Suppressor macrophage (primary cell): ENCODE measurements around the gene MAP4K2.
A peak's percentile ranks its signal among the peaks of the same experiment; 100 is the strongest.

Experiments used
- DNase-seq, 4 experiments: peaks; one replicate each; pipeline ENCODE4 v3.0.0-alpha.2; 2020 to 2022

Gene MAP4K2

DNA sequence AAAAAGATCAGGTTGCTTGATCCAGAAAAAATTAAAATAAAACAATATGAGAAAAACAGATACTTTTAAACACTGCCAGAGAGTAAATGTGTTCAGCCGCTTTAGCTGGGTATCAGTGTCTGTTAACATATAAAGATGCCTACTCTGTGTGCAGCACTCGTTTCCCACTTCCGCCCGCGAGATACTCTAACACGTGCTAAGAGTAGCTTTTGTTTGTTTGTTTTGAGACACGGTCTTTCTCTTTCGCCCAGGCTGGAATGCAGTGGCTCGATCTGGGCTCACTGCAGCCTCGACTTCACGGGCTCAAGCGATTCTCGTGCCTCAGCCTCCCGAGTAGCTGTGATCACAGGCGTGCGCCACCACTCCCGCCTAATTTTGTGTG, 7.9 kb upstream of the MAP4K2 start:
- DNase-seq, result peak in 3 of 4 experiments; percentile 17 to 27 (median 19)

DNA sequence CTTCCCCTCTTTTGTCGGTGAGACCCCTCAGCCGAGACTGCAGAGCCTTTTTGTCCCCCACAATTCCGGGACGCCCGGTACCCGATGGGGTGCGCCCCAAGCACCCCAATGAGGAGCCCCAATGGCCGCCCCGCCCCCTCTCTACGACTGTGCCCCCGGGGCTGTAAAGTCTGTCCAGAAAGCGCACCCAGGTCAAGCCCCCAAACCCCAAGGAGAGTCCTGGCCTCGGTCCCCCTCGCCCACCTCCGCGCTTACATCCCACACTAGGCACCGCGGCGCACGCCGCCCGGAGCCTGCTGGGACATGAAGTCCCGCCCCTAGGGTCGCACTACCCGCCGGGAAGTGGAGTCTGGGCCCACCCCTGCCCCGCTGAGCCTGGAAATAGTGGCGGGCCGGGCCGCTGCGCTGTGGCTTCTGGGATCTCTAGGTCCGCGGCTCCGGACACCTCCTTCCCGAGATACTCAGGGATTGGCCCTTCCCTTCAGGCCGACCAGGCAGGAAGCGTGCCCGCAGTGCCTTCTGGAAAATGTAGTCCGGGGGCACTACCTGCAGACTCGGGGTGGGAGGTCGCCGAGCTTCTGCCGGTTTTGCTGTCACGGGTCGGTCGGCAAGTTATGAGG, 7.4 kb upstream of the MAP4K2 start, which contains the start of gene MEN1:
MEN1 (minus strand) TSS at position 281 of the 620 bp plus-strand sequence. CDS start 442 bp downstream, outside the sequence.
- DNase-seq, result peak; percentile 95 to 97 (median 96)

DNA sequence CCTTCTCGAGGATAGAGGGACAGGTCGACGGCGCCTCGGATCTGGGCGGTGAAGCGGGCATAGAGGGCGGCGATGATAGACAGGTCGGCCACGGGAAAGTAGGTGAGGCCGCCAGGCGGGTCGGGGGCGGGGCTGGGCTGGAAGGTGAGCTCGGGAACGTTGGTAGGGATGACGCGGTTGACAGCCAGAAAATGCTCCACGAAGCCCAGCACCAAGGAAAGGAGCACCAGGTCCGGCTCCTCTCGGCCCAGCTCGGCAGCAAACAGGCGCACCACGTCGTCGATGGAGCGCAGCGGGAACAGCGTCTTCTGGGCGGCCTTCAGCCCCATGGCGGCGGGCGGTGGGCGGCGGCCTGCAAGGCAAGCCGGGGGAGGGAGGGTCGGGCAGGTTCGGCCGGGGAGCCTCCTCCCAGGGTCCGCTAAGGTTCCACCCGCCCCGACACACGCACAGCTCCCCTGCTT, 6.8 kb upstream of the MAP4K2 start:
- DNase-seq, result peak in 2 of 4 experiments; percentile 22 to 48

DNA sequence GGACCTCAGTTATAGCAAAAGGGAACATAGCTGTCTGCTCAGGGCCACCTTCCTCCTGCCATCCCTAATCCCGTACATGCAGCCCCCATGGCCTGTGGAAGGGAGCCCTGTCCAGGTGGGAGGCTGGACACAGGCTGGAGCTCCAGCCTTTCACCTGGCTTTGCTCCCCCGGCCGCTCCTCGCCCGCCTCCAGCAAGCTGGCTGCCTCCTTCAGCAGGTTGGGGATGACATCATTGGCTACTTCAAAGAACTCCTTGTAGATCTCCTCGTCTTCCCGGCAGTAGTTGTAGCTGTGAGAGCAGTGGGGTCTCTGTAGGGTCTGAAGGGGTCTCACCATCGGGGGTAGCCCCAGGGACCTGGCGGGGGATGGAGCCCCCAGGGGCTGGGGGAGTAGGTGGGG, 2.5 kb upstream of the MAP4K2 start:
- DNase-seq, result no peak

DNA sequence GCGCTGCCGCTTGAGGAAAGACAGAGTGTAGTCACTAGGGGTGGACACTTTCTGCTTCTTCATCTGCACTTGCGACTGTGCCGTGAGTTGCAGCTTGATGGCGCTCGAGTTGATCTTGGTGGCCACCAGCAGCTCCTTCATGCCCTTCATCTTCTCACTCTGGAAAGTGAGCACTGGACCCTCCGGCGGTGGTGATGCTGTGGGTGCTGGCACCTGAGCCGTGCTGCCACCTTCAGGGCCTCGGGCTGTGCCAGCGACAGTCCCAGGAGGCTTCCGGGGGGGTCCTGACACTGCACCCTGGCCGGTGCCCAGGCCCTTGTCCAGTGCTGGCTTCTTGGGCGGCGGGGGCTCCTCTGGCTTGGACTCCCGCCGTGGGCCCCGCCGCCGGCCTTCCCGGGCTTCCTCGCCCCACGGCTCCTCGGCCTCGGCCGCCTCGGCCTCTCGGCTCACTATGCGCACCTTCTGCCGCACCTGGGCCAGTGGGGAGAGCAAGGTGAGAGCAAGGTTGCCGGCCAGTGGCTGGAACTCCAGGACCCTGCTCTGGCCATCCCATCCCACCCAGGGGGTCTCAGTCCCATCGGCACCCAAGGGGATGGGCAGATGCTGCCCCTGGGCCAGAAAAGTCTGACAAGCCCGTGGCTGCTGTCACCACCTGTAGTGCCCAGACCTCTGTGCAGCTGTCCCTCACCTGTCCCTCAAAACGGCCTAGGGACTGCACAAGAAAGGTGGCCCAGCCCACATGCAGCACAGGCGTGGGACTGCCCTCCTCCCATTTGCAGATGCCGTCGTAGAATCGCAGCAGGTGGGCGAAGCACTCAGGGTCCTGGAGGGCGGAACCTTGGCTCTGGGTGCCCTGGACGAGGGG, 1.6 kb upstream of the MAP4K2 start:
- DNase-seq, result no peak

DNA sequence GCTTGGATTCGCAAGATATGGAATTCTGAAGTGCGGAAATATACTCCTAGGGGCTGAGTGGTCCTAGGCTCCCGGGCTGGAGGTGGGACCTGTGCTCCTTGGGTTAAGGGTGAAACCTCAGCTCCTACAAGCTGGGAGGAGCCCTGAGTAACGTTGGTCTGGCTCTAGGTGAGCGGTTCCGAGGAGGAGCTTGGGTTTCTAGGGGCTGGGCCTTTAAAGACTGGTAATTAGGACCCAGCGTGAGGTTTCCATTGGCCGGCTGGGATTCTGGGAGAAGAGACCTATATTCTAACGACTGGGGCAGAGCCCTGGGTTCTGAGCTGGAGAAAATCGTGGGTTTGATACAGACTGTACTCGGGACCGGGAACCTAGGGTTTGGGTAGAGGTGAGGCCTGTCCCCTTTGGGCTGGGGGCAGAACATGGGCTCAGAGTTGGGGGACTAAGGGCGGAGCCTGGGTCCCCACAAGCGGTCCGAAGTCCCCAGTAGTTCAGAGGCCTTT, 882 bp upstream of the MAP4K2 start:
- no peak for DNase-seq

DNA sequence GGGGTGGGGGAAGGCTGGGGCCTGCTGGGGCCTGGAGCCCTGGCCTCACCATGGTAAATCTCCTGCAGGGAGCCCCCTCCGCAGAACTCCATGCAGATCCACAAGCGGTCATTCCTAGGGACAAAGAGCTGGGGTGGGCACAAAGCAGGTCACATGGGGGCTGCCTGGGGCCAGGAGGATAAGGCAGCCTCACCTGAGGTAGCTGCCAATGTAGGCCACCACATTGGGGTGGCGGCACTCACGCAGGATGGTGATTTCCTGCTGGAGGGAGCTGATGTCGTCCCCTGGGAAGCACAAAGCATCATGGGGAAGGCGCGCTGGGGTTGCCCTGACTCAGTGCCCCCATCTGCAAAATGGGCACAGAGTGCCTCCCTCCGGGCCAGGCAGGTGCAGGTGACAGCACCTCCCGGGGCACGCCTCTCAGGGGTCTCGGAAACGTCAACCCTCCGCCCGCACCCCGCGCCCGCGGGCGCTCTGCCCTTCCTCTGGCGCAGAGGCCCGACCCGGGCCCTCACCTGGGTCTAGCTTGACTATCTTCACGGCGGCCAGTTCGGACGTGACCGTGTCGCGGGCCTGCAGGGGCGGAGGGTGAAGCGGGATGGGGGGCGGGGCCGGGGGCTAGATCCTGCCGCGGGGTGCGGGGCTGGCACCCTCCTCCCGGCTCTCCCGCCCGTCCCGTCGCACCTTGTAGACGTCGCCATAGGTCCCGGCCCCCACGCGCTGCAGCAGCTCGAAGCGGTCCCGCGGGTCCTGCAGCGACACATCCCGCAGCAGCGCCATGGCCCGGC, 450 bp downstream of the MAP4K2 start:
- DNase-seq, result peak in 1 of 4 experiments; percentile 23

DNA sequence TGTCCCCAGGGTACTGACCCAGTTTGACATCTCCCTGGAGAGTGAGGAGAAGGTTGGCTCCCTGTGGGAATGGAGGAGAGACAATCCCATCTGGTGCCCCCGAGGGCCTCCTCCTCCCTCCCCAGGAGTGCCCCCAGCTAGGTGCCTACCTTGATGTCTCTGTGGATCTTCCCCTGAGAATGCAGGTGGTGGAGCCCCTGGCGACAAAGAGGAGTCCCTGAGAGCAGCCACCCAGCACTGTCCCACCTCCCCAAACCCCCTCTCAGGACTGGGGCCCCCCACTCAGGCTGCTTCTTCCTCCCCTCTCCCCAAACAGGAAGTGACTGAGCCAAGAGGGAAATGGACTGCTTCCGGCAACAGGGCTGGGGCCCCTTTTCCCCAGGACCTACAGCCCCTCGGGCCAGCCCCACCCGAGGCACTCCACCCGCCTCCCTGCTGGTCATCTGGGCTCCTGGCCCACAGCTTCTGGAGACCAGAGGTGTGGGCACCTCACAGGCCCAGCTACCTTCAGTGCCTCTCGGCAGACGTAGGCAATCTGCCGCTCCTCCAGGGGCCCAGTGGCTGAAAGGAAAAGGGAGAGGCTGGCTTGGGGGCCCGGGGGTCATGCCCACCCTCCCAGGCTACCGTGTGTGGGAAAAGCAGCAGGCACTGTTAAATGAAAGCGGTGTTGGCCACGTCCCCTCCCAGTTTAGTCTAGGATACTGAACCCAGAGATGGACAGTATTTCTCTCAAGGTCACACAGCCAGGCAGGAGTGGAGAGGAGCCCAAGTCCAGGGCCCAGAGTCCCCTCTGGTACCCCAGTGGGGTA, 1.2 kb downstream of the MAP4K2 start:
- peak in 2 of 4 experiments; percentile 17 to 37 for DNase-seq

DNA sequence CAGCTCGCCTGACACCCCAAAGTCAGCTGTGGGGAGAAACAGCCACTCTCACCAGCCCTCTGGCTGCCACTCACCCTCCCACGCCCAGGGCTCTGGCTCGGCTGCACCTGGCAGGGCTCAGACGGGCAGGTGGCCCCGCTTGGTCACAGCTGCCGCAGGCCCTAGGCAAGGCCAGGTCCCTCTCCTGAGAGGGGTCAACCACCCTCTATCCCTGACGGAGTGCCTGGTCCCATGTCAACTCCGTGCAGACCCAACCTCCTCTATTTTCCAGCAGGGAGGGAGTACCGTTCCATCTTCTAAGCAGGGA, 1.9 kb downstream of the MAP4K2 start:
- no peak for DNase-seq

DNA sequence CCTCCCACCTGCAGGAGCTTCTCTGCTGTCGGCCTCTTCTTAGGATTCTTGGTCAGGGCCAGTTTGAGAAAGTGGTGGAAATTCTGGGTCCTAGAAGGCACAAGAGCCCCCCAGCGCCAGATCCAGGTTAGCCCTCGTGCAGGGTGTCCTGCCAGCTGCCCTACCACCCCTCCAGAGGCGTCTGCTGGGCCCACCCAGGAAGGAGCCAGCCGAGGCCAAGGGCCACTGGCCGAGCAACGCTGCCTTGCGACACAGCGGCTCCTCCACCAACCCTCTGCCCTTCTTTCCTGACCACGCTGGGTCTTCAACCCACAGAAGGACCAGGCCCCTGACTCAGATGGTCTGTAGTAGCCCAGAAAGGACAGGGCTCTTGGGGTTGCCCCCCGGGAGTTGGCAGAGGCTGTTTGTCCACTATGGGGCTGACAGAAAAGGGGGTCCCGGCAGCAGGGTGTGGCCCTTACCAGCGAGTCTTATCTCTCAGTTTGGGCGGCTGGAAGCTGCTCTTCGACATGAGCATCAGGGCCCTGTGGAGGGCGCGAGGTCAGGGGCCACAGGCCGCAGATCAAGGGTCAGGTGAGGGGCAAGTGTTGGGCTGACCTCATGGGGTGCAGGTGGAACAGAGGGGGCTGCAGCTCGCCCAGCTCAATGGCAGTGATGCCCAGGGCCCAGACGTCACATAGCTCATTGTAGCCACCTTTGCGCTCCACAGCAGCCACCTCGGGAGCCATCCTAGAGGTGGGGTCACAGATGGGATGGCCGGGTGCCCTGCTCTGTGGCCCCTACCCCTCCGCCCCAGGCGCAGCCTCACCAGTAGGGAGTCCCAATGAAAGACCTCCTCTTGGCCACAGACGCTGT, 2.5 kb downstream of the MAP4K2 start:
- no peak for DNase-seq

DNA sequence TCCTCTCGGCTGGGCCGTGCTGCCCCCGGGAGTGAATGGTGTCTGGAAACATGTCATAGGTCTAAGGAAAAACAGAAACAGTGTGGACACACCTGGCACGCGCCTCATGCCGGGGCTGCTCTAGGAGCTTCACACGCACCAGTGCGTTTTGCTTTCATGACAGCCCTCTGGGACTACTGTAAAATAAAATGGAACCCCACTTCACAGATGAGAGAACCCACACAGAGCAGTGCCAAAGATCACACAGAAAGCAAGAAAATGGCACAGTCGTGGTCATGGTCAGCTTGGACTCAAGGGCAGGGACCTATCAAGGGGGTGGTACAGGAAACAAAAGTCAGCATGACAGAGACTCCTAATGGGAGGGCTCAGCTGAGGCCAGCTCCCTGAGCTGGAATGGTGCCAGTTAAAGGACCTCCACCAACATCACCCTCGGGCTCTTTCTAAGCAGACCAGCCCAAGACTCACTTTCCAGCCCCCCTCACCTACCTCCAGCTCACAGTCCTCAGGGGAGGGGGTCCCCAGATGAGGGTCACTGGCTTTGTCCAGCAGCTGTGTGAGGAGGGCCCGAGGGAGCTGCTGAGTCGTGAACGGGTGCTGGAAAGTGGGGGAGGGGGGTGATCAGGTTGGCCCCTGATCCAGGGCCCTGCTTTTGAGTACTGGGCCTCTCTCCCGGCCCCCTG, 3.3 kb downstream of the MAP4K2 start:
- DNase-seq, result no peak

DNA sequence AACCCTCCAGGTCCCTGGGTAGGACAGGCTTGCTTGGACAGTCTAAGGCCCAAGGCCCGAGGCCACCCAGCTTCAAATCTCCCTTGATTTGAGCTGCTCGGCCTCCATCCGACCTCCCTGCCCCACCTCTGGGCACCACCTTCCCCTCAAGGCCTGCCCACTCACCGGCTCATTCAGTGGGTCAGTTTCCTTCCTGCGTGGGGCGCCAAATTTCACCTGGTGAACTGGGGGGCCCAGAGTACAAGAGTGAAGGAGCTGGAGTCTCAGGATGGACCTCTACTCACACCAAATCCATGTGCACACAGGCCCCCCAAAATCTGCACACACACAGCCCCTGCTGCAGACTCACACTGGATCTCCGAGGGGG, 3.8 kb downstream of the MAP4K2 start:
- no peak for DNase-seq

DNA sequence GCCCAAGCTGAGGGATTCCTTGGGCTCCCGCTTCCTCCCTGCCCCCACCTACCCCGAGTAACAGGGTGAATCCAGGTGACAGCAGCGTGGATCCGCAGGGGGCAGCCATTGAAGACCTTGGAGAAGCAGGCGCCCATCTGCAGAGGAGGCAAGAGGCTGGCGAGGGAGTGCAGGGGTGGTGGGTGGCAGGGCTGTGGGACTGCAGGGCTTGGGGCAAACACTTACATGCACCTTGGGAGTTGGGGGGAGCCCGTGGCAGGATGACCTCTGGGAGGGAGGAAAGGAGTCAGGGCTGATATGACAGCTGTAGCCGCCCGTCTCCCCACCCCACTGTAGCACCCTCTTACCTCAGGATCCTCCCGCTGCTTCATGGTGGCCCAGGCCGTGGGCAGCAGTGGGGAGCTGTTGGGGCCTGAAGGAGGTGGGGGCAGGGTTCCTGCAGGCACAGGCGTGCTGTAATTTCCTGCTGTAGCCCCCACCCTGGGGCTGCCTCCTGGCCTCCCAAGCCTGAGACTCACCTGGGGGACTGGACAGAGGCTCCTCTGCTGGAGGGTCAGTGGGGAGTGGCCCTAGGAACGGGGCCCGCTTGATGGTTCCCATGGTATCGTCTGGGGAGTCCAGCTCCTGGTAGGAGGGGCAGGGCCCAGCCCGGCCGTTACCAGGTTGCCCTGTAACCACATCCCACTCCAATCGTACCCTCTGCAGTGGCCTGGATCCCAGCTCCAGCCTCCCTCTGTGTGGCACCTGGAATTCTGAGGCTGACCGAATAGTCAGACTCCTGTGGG, 6.1 kb downstream of the MAP4K2 start:
- no peak for DNase-seq

DNA sequence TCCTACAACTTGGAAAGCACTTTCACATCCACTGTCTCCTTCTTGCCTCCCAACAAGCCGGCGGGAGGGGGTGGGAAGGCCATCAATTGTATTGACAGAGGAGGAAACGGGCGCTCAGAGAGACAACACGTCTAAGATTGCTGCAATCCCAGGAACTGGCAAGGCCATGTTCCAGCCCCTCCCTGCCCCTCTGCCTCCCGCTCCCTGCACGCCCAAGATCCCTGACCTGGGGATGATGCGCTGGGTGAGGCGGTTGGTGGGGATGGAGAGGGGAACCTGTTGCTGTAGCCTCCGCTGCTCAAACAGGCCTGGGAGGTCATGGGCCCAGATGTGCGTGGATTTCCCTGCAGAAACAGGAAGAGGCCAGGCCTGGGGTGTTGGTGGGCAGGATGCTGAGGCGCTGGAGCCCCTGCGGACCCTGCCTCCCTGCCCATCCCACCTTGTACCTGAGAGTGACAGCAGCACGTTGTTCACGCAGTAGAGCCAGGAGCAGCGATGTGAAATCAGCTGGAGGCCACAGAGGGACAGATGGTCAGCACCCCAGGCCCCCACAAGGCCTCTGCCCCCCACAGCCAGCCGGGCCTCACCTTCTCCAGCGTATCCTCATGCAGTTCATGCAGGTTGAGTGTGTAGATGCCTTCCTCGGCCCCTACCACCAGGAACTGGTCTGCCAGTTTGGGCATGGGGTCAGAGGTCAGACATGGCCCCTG, 6.8 kb downstream of the MAP4K2 start:
- DNase-seq, result no peak

DNA sequence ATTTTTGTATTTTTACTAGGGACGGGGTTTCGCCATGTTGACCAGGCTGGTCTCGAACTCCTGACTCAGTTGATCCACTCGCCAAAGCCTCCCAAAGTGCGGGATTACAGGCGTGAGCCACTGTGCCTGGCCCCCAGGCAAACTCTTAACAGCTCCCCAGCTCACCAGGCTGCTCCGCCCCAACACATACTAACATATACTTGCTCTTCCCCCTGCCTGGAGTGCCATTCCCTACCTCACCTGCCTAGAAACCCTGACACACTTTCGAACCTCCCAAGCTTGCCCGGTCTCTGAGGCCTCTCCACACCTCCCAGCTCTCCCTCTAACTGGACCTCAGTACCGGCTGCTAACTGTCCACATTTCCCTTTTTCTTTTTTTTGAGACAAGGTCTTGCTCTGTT, 8.5 kb downstream of the MAP4K2 start:
- no peak for DNase-seq

DNA sequence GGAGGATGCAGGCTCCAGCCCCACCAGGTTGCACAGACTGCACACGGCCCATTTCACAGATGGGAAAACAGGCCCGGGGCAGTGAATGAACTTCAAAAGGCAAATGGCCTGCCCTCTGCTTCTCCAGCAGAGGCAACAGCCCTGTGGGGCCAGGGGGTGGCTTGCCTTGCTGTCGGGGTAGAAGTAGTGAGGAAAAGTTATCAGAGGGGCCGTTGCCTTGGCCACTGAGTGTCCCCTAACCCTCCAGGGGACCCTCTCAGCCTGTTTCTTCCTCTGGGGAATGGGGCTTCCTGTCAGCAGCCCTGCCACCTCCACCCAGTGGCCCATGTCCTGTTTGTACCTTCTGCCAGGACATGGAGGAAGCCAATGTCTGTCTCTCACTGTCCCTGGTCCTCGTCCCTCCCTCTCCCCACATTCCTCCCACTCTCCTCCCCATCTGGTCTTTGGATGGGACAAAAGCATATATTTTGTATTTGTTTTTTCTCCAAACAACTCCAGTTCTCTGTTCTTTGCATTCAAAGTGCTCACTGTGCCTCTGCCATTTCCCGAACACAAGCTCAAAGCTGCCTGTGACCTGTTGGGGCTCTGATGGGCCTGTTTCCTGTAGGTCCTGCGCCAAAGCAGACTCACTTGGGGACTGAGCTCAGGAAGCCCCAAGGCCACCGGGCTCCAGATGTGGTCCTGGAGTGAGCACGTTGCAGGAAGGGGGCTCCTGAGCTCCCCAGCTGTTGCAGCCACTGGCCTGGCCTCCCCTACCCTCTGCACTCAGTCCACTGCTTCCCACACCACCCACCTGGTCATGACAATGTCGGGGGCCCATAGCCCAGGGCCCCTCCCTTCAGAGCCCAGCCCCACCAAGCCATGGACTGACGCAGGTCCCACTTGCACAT, 9.5 kb downstream of the MAP4K2 start:
- DNase-seq, result no peak

DNA sequence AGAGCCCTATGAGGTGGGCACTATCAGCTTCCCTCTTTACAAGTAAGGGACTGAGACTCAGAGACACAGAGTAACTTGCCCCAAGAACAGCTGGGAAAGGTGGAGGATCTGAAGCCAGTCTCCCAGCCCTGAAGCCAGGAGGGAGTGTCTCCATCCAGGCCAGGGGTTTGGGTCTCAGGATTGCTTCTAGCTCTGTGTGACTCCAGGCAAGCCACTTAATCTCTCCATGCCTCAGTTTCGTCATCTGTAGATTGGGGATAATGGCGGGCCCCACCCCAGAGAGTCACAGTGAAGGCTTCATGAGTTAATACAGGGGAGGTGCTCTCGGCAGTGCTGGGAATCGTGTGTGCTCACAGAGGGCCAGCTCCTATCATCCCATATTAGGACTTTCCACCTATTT, 10.5 kb downstream of the MAP4K2 start:
- DNase-seq, result no peak

DNA sequence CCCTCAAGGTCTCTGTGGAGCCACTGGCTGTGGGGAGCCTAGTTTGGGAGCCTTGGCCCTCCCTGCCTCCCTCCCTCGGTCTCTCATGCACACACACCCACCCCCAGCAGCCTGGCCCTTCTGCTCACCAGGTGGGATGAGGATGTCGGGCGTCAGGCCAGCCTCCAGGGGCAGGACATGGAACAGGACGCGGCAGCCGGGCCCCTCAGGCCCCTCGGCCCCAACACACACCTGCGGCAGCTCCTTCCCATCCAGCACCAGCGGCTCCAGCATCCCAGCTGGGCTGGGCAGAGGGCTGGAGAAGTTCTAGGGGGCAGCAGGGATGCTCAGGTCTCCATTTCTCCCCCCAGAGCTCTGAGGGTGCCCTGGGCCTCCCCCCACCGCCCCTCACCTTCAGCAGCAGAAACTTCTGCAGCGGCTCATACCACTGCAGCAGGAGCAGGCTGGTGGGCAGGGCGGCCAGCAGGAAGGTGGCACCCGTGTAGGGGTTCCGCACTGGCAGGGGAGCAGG, 11.2 kb downstream of the MAP4K2 start:
- no peak for DNase-seq
